Naive thymus-derived CD4-positive, alpha-beta T cell (primary cell): ENCODE data around the gene RSPRY1. TPM values are rescaled to one million over a fixed set of nuclear protein-coding genes. Genes with fewer than 3 reads are reported as not detected.
"Not testable (repeated sequence)": the region's sequence is repeated elsewhere in the genome, so short reads cannot be mapped to it uniquely, and the experiment has no call there.

Experiments
- ATAC-seq: fragments of 150-1000 bp; cut with Tn5 transposase; 2 replicates; pipeline ENCODE4 v1.10.0; 2021; ENCODE audit warnings: mild to moderate bottlenecking, moderate library complexity
- CTCF ChIA-PET: fragments of 350-600 bp; sonication (Branson Sonifier 250); formaldehyde crosslinking; loops from one replicate; lab custom pipeline; 2021; ENCODE audit warnings: antibody characterized with exemption; lab: Charles Lee
- POLR2A ChIA-PET: fragments of 350-600 bp; sonication (Branson Sonifier 250); formaldehyde crosslinking; loops from one replicate; lab custom pipeline; 2021; ENCODE audit warnings: antibody characterized with exemption, inconsistent platforms; lab: Charles Lee
- DNase-seq, 9 donors: peaks; one replicate each; pipeline versions ENCODE4 v3.0.0 to v3.0.0-alpha.2; 2020 to 2022; ENCODE audit warnings: mixed read lengths in 1 of 9
- H3K27ac ChIP-seq: one replicate; pipeline ENCODE4 v1.7.0; 2013; ENCODE audit warnings: mild to moderate bottlenecking, low read depth, low read length, moderate library complexity
- H3K27me3 ChIP-seq, 2 donors: one replicate each; pipeline ENCODE4 v1.7.0; 2013; ENCODE audit warnings: low read length in 2 of 2, mild to moderate bottlenecking in 2 of 2, moderate library complexity in 2 of 2; ENCODE audit not compliant: control insufficient read depth in 2 of 2, insufficient read depth in 2 of 2
- H3K36me3 ChIP-seq, 3 experiments: 1 replicate in 2 of 3; 2 replicates in 1 of 3; pipeline ENCODE4 v1.7.0; 2013; ENCODE audit warnings: low read length in 3 of 3, mild to moderate bottlenecking in 3 of 3, moderate library complexity in 1 of 3; ENCODE audit not compliant: insufficient read depth in 3 of 3, control insufficient read depth in 2 of 3
- H3K4me1 ChIP-seq, 2 donors: one replicate each; pipeline ENCODE4 v1.7.0; 2013; ENCODE audit warnings: low read length in 2 of 2, mild to moderate bottlenecking in 2 of 2, moderate library complexity in 1 of 2; ENCODE audit not compliant: control insufficient read depth in 2 of 2, insufficient read depth in 2 of 2
- H3K4me3 ChIP-seq: 2 replicates; pipeline ENCODE4 v1.7.0; 2013; ENCODE audit warnings: mild to moderate bottlenecking, low read length
- H3K9me3 ChIP-seq, 3 experiments: 1 replicate in 2 of 3; 2 replicates in 1 of 3; pipeline ENCODE4 v1.7.0; 2013; ENCODE audit warnings: low read length in 3 of 3; ENCODE audit not compliant: control insufficient read depth in 2 of 3
- H3K27ac Mint-ChIP-seq, 9 donors: one replicate each; pipeline ENCODE4 v1.8.0; 2020 to 2022; ENCODE audit warnings: mixed read lengths in 9 of 9, mild to moderate bottlenecking in 8 of 9, moderate library complexity in 5 of 9, inconsistent platforms in 2 of 9
- H3K27me3 Mint-ChIP-seq, 5 donors: one replicate each; pipeline ENCODE4 v1.8.0; 2021 to 2022; ENCODE audit warnings: mixed read lengths in 5 of 5, mild to moderate bottlenecking in 1 of 5
- H3K36me3 Mint-ChIP-seq, 5 donors: one replicate each; pipeline ENCODE4 v1.8.0; 2020 to 2022; ENCODE audit warnings: mixed read lengths in 5 of 5, mild to moderate bottlenecking in 3 of 5, inconsistent platforms in 1 of 5
- H3K4me1 Mint-ChIP-seq, 7 donors: one replicate each; pipeline ENCODE4 v1.8.0; 2020 to 2022; ENCODE audit warnings: mixed read lengths in 7 of 7, mild to moderate bottlenecking in 3 of 7, inconsistent platforms in 1 of 7
- H3K4me3 Mint-ChIP-seq, 10 donors: one replicate each; pipeline ENCODE4 v1.8.0; 2020 to 2022; ENCODE audit warnings: mild to moderate bottlenecking in 10 of 10, mixed read lengths in 10 of 10, moderate library complexity in 6 of 10, inconsistent platforms in 2 of 10
- H3K9me3 Mint-ChIP-seq, 11 donors: one replicate each; pipeline ENCODE4 v1.8.0; 2020 to 2022; ENCODE audit warnings: mixed read lengths in 11 of 11, mild to moderate bottlenecking in 4 of 11, inconsistent platforms in 1 of 11, moderate library complexity in 1 of 11
- intact Hi-C, 2 donors: fragments of 100-400 bp; cut with micrococcal nuclease; formaldehyde crosslinking; loops; one replicate each; pipeline ENCODE4 v1.15.1; 2023
- polyA plus RNA-seq, 2 donors: library from polyadenylated mRNA; unstranded; fragments of 300-500 nt; fragmentation: Illumina TruSeq; gene quantifications; one replicate each; pipeline ENCODE4 v1.2.3, GENCODE V29; 2021
- total RNA-seq, 6 experiments: library from RNA in 5 of 6; stranded (reverse) in 5 of 6; gene quantifications; 1 replicate in 5 of 6; 2 replicates in 1 of 6; pipeline ENCODE4 v1.2.3 and lab custom pipeline; 2021 to 2026

The RSPRY1 gene
- total and polyA plus RNA-seq, 7 experiments from 2014 or later, result 22.2 to 40.5 (median 33.6) TPM

GRCh38 chr16:57271063-57271345 is 84.9 kb downstream of the RSPRY1 start:
- ChIA-PET CTCF (no interaction called here), POLR2A (interaction anchor here (0.9 kb wide), 1 partner anchor 10 kb away, joined by 3 read pairs; no protein-coding TSS in a partner anchor)
- Mint-ChIP-seq H3K27me3 (no peaks in the 10 kb centered on the region), H3K36me3 (no peaks in the 10 kb centered on the region), H3K4me1 (peaks cover 20 to 51% (median 42%) of the 10 kb centered on the region in 7 donors), H3K4me3 (no peak overlapping the region), H3K9me3 (no peaks in the 10 kb centered on the region), H3K27ac (peak overlapping the region in 4 of 9 donors; percentile 42 to 84 (median 62))
- Histone ChIP-seq H3K4me3 (no peak overlapping the region), H3K36me3 (no peaks in the 10 kb centered on the region), H3K9me3 (no peaks in the 10 kb centered on the region), H3K4me1 (peaks cover 13 to 38% of the 10 kb centered on the region in 2 donors), H3K27ac (no peak overlapping the region), H3K27me3 (no peaks in the 10 kb centered on the region)
- intact Hi-C loops, result no loop called here
- DNase-seq, result no peak
- no peak for ATAC-seq

DNA sequence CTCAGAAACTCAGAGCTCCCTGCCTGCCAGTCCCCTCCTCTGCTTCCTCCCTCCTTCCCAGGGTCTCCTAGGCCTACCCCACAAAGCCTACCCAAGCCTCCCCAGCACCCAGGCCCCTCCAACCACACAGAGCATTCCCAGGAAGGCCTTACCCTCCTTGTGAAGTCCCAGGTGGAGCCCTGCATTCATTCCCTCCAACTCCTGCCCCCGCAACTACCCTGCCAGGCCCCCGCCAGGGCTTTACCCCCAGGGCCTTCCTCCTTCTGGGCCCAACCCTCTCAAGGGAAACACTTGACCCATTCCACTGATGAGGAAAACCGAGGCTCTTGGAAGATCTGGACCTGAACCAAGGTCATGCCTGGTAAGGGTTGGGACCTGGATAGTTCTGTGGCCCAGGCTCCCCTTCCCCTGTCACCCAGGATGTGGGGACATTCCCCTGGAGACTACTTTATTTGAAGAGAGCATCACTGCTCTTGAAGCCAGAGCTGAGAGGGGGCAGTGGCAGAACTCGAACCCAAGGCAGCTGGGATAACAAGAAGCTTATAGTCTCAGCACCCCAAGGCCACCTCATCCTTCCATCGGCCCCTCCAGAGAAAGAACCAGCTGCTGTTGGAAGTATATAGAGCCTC is 85.9 kb downstream of the RSPRY1 start:
- POLR2A ChIA-PET, result interaction anchor here (0.5 to 1.5 kb wide), 3 partner anchors 9 to 29 kb away, joined by 3 read pairs; no protein-coding TSS in a partner anchor
- DNase-seq (no peak), ATAC-seq (no peak)
- Histone ChIP-seq H3K27ac (no peak overlapping the region), H3K36me3 (no peaks in the 10 kb centered on the region), H3K27me3 (no peaks in the 10 kb centered on the region), H3K9me3 (no peaks in the 10 kb centered on the region), H3K4me3 (no peak overlapping the region), H3K4me1 (peaks cover 4 to 34% of the 10 kb centered on the region in 2 donors)
- Mint-ChIP-seq H3K4me1 (peaks cover 17 to 51% (median 39%) of the 10 kb centered on the region in 7 donors), H3K36me3 (no peaks in the 10 kb centered on the region), H3K4me3 (no peak overlapping the region), H3K27ac (peak overlapping the region in 6 of 9 donors; percentile 42 to 84 (median 61)), H3K9me3 (no peaks in the 10 kb centered on the region), H3K27me3 (no peaks in the 10 kb centered on the region)
- CTCF ChIA-PET, result no interaction called here
- intact Hi-C loops, result no loop called here

DNA sequence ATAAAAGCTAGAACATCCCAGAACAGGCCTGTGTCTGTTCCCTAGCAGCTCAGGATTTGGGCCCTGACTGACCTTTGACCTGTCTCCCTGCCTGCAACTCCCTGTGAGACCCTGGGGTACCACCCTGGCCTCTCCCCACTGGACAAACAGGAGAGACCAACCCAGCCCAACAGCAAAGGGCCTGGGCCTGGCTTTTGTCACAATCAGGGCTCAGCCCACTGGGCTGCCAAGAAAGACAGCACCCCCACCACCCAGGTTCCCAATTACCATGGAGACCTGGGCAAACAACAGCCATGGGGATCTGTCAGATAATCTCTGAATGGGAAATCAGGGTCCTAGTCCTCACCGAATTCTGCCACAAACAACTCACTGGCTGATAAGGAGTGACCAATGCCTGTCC is 87.2 kb downstream of the RSPRY1 start:
- H3K9me3 Mint-ChIP-seq, result no peaks in the 10 kb centered on the region
- Histone ChIP-seq H3K4me1 (peaks cover 11 to 34% of the 10 kb centered on the region in 2 donors), H3K27me3 (no peaks in the 10 kb centered on the region), H3K27ac (no peak overlapping the region), H3K36me3 (no peaks in the 10 kb centered on the region), H3K9me3 (no peaks in the 10 kb centered on the region), H3K4me3 (no peak overlapping the region)
- intact Hi-C loops, result no loop called here
- CTCF ChIA-PET, result no interaction called here
- POLR2A ChIA-PET, result no interaction called here
- H3K27me3 Mint-ChIP-seq, result peaks cover 0 to 3% (median 0%) of the 10 kb centered on the region in 5 donors
- ATAC-seq (no peak), DNase-seq (no peak)
- H3K27ac Mint-ChIP-seq, result peak overlapping the region in 3 of 9 donors; percentile 6 to 43 (median 14)
- H3K4me1 Mint-ChIP-seq, result peaks cover 24 to 51% (median 39%) of the 10 kb centered on the region in 7 donors
- H3K4me3 Mint-ChIP-seq, result no peak overlapping the region
- H3K36me3 Mint-ChIP-seq, result no peaks in the 10 kb centered on the region

- no peak overlapping the region for H3K4me3 Mint-ChIP-seq
- intact Hi-C loops, result no loop called here
- H3K27me3 Mint-ChIP-seq, result peaks cover 0 to 3% (median 0%) of the 10 kb centered on the region in 5 donors
- H3K27ac Mint-ChIP-seq, result peak overlapping the region in 3 of 9 donors; percentile 6 to 43 (median 14)
- ATAC-seq (no peak), DNase-seq (no peak)
- Histone ChIP-seq H3K9me3 (no peaks in the 10 kb centered on the region), H3K27me3 (no peaks in the 10 kb centered on the region), H3K36me3 (no peaks in the 10 kb centered on the region), H3K27ac (no peak overlapping the region), H3K4me1 (peaks cover 12 to 34% of the 10 kb centered on the region in 2 donors), H3K4me3 (no peak overlapping the region)
- peaks cover 24 to 51% (median 39%) of the 10 kb centered on the region in 7 donors for H3K4me1 Mint-ChIP-seq
- H3K36me3 Mint-ChIP-seq, result no peaks in the 10 kb centered on the region
- CTCF ChIA-PET, result no interaction called here
- no peaks in the 10 kb centered on the region for H3K9me3 Mint-ChIP-seq
- POLR2A ChIA-PET, result interaction anchor here (5.6 kb wide), 1 partner anchor 7 kb away, joined by 36 read pairs; no protein-coding TSS in a partner anchor
These were observed 87.7 kb downstream of the RSPRY1 start for GRCh38 chr16:57273826-57274225.

DNA sequence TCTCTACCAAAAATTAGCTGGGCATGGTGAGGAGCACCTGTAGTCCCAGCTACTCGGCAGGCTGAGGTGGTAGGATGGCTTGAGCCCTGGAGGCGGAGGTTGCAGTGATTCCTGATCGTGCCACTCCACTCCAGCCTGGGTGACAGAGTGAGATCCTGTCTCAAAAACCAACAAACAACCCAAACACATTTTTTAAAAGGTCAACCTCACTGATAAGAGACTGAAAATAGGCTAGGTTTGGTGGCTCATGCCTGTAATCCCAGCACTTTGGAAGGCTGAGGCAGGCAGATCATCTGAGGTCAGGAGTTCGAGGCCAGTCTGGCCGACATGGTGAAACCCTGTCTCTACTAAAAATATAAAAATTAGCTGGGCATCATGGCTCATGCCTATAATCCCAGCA is 89.8 kb downstream of the RSPRY1 start:
- CTCF ChIA-PET, H3K4me3 ChIP-seq, H3K27me3 ChIP-seq, H3K9me3 Mint-ChIP-seq, DNase-seq, H3K9me3 ChIP-seq, H3K27ac ChIP-seq, H3K36me3 Mint-ChIP-seq, H3K4me3 Mint-ChIP-seq, intact Hi-C loops, H3K36me3 ChIP-seq, ATAC-seq, H3K27me3 Mint-ChIP-seq: not testable (repeated sequence)
- peaks cover 12 to 41% of the 10 kb centered on the region in 2 donors for H3K4me1 ChIP-seq
- POLR2A ChIA-PET, result interaction anchor here (1.1 to 5.6 kb wide), 2 partner anchors 9 to 33 kb away, joined by 3 to 36 read pairs; no protein-coding TSS in a partner anchor
- Mint-ChIP-seq H3K4me1 (peaks cover 30 to 63% (median 48%) of the 10 kb centered on the region in 7 donors), H3K27ac (peak overlapping the region in 2 of 9 donors; percentile 26 to 36)

DNA sequence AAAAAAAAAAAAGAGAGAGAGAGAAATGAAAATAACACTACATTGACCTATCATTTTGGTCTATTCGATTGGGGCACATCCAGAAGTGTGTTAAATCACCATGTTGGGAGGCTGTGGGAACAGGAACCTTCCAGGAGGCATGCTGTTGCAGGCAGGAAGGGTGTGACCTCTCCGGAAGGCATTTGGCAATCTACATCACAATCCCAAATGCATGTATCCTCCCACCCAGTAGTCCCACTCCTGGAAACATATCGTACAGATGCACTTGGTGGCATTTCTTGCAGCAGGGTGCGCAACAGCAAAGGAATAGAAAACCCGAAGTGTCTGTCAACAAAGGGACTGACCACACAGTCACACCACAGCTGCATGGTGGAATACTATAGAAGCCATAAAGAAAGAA is 90.5 kb downstream of the RSPRY1 start:
- Histone ChIP-seq H3K36me3 (no peaks in the 10 kb centered on the region), H3K4me3 (no peak overlapping the region), H3K4me1 (peaks cover 12 to 42% of the 10 kb centered on the region in 2 donors), H3K9me3 (no peaks in the 10 kb centered on the region), H3K27ac (no peak overlapping the region), H3K27me3 (no peaks in the 10 kb centered on the region)
- H3K9me3 Mint-ChIP-seq, result no peaks in the 10 kb centered on the region
- no peak for DNase-seq
- peaks cover 31 to 69% (median 53%) of the 10 kb centered on the region in 7 donors for H3K4me1 Mint-ChIP-seq
- H3K4me3 Mint-ChIP-seq, result peak overlapping the region in 6 of 10 donors; percentile 0 to 82 (median 20)
- ChIA-PET CTCF (no interaction called here), POLR2A (interaction anchor here (0.8 to 5.6 kb wide), 3 partner anchors 10 to 85 kb away, joined by 3 to 36 read pairs (median 8); no protein-coding TSS in a partner anchor)
- H3K27me3 Mint-ChIP-seq, result peaks cover 0 to 9% (median 0%) of the 10 kb centered on the region in 5 donors
- no peak for ATAC-seq
- peak overlapping the region in 6 of 9 donors; percentile 8 to 91 (median 42) for H3K27ac Mint-ChIP-seq
- intact Hi-C loops, result no loop called here
- H3K36me3 Mint-ChIP-seq, result no peaks in the 10 kb centered on the region
